ENCODE data around the gene TBX18.

GRCh38 chr6:84766799-84767525 lies 2.6 kb upstream of the TBX18 start:
- TF ChIP-seq CTCF (IDR thresholded peaks at IDR 0.05) (no peak), POLR2A (IDR thresholded peaks at IDR 0.05) (no peak)
